HG03066 (cell line): ENCODE results near the gene FAM110A.
"Not testable (repeated sequence)": the region's sequence is repeated elsewhere in the genome, so short reads cannot be mapped to it uniquely, and the experiment has no call there.

Experiments
- ATAC-seq: cut with Tn5 transposase; IDR thresholded peaks from one replicate; pipeline ENCODE4 v1.9.1; 2021; ENCODE audit warnings: low read depth; ENCODE audit not compliant: unreplicated experiment

The FAM110A gene

DNA sequence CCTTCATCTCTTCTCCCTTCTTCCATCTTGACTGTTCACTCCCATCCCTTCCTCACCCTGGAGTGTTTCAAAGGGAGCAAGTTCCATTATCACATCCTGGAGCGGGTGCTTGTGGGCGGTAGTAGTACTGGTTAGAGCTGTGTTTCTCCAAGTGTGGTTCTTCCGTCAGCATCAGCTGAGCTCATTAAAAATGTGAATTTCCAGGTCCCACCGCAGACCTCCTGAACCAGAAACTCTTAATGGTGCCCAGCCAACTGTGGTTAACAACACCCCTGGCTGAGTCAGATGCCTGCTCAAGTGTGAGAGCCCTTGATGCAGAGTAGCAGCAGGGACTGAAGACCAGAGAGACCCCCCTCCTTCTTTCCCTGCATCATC, 58.2 kb downstream of the FAM110A start:
- ATAC-seq = no peak

DNA sequence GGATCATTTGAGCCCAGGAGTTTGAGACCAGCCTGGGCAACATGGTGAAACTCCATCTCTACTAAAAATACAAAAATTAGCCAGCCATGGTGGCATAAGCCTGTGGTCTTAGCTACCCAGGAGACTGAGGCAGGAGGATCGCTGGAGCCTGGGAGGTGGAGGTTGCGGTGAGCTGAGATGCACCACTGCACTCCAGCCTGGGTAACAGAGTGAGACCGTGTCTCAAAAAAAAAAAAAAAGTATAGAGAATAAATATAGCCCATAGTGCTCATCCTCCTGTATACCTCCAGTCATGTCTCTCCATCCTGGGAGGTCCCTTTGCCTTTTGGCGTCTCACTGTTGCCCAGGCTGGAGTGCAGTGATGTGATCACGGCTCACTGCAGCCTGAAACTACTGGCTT, 58.9 kb downstream of the FAM110A start:
- not testable (repeated sequence) for ATAC-seq
